ENCODE measurements around the gene CTU2. TPM values are rescaled to one million over a fixed set of nuclear protein-coding genes. Genes with fewer than 3 reads are reported as not detected.
A peak's percentile ranks its signal among the peaks of the same experiment; 100 is the strongest.

CTU2 gene
- total RNA-seq, 1 donor from 2014 or later: 11.2 TPM

DNA sequence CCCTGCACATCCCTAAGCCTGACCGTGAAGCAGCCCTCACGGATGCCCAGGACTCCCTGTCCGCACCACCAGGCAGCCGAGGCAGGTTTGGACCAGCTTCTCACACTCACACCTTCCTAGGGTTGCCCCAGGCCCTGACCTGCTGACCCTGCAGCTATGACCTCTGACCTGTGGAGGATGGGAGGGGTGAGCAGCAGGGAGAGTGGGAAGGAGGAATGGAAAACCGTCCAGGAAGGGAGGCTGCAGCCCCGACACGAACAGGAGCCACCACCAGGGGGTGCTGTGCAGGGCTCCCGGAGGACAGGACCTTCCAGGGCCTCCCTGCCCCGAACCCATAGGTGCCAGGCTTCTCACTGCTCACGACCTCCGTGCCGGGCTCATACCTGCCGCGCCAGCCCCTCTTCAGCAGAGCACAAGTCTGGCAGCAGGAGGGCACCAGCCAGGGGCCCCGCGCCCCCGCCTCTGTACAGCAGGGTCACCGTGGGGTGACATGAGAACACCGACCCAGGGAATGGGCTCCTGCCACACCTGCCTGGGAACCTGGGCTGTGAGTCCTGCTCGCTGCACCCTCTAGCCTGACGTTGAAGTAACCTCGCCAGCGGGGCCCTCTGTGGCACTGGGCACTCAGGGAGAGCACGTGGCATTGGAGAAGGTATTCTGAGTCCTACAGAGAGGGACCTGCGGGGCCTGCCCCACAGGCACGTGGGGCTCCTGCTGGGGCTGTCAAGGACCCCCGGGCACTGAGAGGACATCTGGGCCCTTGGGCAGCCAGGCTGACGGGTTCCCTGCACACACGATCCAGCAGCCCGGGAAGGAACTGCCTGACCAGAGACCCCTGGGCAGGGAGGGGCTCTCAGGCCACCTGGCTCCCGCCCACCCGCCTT, 37.6 kb downstream of the CTU2 start:
- peak; percentile 74 for DNase-seq

DNA sequence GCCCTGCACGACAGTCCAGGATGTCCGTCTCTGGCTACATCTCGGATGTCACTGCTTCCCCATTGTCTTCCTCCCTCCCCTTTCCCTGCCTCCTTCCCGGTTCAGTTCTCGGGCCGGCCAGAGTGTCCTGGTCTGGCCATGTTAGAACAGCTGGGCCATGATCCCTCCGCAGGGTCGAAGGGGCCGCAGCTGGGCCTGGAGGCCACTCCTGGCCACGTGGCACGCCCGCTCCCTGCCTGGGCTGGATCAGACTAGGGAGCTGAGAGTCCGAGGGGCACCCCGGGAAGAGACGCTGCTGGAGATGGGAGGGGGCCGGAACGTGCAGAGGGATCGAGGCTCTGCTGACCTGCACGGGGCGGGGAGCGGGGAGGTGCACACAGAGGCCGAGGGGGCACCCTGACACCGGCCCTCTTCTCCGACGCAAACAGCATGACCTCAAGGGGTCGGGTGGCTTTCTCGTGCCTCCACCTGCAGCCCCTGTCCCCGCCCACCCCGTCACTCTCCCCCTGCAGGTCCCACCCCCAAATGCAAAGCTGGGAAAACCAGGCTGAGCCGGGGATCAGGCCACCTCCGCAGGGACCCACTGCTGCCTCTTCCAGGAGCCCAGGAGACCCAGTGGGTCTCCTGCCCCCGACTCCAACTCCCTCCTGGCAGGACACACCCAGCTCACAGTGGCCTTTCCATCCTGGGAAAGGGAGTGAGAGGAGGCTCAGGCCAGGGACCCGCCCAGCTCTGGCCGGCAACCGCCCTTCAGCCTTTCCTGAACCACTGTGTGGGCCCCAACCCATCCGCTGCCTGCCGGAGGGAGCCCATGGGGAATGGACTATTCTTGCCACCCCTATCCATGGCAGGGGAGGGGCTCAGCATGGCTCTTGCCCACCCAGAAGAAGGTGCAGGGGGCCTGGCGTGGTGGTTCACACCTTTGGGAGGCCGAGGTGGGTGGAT, 38.5 kb downstream of the CTU2 start:
- no peak for DNase-seq

DNA sequence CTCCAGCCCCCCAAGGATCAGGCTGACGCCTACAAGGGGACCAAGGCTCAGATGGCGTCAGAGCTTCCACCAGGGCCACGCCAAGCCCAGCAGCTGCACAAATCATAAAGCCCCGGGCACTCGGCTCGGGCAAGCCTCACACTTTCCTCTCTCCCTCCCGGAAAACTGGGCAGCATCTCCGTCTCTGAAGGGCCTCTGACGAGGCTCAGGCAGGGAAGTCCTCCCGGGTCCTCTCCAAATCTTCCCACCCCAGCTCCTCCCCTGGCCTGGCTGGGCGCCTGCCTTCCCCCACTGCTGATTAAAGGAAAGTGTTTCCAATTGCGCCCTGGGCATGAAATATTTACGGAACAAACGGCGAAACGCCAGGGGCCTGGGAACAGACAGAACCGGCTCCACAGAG, 40.2 kb downstream of the CTU2 start:
- DNase-seq: peak; percentile 94

DNA sequence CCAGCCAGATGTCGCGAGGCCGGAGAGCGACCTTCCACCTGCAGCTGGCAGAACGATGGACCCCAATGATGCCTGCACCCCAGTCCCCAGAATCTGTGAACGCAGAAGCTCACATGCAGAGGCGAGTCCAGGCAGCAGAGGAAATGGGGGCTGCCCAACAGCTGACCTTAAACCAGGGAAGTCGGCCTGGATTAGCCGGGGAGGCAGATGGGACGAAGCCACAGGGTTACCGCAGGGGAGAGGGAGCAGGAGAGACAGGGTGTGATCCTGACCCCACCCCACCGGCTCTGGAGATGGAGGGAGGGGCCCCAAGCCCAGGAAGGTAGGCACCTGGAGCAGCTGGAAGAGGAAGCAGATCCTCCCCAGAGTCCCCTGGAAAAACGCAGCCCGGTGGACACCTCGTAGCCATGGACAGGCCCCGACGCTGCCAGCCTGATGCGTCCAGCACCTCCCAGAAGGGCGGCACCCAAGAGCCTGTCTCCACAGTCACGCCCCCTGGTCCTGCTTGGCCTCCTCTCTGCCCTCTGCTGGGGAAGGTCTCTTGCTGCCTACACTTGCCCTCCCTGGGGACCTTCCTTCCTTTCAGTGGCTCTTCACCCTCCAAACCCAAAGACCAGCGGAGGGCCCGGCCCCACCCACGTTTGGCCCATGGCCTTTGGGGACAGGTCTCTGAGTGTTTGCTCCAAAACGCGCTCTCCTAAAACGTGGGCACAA, 41.4 kb downstream of the CTU2 start:
- no peak for DNase-seq

DNA sequence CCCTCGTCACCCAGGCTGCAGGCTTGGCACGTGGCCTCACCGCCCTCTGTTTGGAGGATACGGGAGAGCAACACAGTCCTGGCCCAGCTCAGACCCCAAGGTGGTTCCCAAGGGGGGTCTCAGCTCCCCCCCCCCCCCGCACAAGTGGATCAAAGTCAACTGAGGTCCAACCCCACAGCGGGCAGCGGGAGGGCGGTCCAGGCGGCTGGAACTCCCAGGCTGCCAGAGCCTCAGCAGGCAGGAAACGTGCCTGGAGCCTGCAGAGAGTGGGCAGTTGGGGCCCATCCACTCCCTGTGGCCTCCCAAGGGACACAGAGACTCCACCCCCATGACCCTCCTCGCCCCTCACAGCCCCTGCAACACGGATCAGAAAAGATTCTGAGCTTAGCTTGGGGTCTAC, 42.1 kb downstream of the CTU2 start:
- DNase-seq: no peak

DNA sequence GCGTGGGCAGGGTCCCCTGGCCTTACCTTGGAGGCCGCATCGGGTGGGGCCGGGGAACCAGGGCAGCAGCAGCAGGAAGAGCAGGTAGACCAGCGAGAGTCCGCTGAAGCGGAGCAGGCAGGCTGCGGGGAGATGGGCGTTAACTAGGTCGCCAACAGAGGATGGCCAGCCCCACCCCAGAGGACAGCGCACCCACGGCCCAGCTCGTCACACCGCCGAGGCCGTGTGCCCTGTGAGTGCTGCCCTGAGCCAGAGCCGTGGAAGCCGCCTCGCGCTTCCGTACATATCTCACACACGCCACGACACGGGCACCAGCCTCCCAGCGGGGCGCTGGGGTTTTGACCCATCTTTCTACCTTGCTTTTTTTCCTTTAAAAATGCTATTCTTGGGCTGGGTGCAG, 43.1 kb downstream of the CTU2 start:
- no peak for DNase-seq

DNA sequence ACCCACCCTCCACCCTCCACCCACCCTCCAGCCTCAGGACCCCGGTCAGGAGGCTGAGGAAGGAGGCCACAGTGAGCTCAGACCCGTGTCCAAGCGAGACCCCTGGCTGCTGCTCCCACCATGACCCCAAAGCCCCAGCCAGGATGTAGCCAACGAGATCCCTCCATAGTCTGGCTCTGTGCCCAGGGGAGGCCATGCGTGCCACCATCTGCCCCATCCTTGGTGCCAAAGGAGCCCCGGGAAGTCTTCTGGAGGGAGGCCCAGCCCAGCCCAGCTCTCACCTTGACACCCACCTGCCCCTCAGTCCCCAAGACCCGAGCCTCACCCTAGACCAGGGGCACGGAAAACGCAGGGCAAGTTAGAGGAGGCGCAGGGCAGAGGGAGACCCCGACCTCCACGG, 44.6 kb downstream of the CTU2 start:
- DNase-seq: no peak

DNA sequence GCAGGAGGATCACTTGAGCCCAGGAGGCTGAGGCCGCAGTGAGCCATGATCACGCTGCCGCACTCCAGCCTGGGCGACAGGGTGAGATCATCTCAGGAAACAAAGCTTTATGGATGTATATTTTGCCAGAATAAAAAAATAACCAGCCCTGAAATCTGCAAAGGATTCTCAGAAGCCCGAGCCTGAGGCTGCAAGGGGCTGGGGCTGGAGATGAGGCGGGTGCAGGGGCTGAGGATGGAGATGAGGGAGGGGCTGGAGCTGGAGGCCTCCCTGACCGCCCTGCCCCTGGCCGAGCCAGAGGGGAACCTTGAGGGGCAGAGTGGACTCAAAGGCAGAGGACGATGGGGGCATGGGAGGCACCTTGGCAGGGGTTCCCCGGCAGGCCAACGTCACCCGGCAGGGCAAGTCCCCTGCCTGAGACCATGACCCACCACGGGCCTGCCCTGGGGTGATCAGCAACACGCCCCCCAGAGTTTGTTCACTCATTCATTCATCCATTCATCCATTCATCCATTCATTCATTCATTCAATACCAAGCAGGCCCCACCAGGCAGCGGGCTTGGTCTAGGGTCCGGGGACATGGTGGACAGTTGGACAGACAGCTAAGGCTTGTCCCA, 46.2 kb downstream of the CTU2 start:
- no peak for DNase-seq

DNA sequence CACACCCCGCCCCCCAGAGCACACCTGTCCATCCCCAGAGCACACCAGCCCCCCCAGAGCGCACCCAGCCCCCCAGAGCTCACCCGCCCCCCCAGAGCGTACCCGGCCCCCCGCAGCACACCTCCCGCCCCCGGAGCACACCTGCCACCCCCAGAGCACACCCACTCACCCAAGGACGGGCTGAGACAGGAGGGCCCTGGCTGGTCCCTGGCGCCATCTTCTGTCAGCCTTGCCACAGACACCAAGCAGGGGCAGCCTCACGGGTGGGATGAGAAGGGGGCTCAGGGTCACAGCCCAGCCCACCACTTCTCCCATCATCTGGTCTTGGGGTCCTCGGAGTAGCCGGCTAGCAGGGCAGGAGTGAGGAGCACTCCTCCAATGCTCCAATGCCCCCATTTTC, 46.9 kb downstream of the CTU2 start:
- DNase-seq: no peak

DNA sequence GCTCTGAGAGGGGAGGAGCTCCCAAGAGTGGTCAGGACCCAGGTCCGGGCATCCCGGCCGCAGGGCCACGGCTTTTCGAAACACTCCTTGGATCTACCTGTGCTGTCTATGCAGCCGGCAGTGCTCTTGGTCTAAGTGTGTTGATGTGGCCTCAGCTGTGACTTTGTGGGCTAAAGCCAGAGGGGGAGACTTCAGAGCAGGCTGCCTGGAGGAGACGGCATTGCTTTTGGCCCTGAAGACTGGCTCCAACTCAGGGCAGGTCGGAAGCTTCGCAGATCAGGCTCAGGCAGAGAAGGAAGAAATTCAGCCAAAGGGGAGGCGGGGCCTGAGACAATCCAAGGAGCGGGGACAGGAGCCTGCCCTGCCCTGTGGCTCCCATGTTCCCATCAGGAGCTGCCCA, 47.3 kb downstream of the CTU2 start:
- no peak for DNase-seq

DNA sequence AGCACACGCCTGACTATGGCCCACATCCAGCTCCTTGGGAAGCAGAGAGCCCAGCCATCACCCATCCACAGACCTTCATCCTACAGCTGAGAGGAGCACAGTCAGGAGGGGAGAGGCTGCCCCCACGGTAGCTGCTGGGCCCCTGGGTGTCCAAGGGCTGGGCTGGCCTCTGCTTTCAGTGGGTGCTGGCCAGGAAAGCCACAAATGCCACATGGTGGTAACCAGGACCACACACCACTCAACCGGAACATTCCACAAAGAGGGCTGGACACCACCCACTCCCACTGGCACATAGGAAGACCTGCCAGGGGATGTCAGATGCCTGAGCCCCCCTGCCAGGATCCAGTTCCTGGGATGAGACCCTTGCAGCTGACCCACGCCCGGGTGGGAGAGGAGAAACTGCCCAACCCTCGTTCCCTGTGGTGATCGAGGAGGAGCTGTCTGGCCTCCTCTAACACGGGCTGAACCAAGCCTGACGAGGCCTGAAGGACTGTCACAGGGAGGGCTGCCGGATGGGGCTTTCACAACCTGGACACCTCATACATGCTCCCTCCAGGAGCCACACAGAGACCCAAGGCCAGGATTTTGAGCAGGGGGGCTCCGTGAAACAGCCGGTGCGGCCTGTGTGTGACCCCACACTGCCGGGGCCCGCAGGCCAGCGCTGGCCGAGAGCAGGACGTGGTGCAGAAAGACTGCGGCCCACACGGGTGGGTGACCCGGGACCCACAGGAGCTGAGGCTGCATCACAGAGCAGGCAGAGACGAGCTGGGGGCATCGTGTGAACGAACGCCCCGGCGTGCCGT, 48.0 kb downstream of the CTU2 start:
- no peak for DNase-seq

DNA sequence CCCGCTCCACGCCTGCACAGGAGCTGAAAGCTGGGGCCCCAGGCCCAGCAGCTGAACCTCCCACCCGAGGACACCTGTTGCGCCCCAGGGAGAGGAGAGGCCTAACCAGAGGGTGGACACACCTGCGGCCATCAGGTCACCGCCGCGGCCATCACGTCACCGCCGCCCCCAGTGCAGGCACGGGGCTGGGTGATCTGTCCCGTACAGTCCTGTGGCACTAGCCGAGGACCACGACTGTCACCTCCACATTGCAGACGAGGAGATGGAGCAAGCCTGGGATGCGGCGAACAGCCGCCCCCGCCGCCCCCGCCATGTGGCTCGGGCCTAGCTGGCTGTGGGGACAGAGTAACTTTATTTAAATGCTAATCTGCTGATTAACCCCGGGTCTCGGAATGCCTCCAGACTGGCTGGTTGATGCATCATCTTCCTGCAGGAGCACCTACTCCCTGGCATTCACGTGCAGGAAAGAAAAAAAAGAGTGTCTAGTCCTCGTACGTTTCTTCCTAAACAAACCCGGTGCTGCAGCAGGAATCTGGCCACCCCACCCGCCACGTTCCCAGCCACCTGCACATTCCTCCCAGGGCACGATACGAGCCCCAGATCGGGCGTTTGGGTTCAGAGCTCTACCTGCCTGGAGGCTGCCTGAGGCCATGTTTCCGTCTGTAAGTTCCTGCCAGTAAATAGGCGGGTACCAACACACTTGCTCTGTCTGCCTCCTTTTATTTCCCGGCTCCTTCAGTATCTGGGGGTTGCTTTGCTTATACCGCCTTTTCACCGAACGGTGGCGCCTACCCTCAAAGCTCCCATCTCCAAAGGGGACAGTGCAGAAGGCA, 48.8 kb downstream of the CTU2 start:
- DNase-seq: peak; percentile 48

DNA sequence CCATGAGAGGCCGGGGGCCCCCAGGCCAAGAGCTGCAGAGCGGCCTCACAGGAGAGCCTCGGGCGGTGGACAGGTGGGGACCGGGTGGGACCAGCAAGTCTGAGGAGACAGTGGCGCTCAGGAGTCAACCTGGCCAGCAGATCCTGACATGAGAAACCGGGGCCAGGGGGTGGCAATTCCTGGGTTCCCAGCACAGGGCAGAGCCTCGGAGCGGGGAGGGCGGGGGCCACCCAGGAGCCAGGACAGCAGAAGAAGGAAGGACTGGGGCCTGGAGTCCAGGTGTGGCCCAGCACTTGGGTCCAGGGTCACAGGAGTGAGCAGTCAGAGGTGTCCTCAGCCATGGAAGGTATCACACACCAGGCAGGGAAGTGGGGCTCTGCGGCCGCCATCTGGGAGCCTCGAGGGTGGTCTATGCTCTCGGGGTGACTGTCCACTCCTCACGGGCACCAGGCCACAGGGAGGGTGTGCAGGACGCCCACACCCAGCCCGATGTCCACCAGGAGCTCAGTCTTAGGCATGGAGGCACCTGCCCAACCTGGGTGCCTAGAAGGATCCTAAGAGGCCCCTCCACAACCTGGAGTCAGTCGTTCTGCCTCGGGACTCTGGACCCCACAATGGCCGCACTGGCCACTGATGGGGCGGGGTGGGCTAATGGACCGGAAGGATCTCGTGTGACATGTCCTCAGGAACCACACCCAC, 49.6 kb downstream of the CTU2 start:
- no peak for DNase-seq

DNA sequence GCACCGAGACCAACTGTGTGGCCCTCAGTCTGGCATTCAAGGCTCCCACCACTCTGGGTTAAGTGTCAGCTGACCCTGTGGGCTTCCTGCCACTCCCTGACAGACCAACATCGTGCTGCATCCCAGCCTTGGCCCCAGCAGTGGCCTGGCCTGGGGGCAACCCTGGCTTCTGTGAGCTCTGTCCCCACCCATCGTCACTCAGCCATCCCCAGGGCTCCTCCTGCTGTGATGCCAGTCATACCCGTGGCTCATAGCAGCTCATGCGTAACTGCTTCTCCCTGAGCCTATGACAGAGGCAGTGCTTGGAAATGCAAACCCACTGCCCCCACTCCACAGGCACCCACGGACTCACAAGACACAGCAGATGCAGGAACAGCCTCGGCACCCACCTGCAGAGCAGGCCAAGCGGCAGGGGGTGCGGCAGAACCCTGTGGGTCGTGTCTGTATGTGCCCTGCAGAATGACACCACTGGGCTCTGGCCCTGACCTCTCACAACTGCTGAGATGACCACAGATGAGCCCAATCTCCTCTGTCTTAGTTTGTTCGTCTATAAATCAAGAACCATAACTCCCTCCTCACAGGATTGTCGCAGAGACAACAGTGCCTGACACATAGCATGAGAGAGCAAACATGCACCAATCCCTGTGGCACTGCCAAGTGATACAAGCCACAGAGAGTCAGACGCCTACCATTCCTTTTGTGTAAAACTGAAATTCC, 52.1 kb downstream of the CTU2 start:
- DNase-seq: no peak

DNA sequence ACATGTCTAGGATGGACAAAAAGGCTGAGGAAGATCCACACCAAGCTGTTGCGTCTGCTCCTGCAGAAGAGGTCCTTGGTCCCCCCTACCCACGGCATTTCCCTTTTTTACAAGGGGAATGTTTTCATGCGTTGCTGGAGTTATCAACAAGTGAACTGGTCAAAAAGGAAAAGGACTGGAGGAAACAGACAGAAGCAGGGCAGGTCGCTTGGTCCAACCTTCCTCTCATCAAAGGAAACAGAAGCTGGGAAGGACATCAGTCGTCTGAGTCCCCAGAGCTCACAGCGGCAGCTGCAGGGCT, 52.6 kb downstream of the CTU2 start:
- no peak for DNase-seq

DNA sequence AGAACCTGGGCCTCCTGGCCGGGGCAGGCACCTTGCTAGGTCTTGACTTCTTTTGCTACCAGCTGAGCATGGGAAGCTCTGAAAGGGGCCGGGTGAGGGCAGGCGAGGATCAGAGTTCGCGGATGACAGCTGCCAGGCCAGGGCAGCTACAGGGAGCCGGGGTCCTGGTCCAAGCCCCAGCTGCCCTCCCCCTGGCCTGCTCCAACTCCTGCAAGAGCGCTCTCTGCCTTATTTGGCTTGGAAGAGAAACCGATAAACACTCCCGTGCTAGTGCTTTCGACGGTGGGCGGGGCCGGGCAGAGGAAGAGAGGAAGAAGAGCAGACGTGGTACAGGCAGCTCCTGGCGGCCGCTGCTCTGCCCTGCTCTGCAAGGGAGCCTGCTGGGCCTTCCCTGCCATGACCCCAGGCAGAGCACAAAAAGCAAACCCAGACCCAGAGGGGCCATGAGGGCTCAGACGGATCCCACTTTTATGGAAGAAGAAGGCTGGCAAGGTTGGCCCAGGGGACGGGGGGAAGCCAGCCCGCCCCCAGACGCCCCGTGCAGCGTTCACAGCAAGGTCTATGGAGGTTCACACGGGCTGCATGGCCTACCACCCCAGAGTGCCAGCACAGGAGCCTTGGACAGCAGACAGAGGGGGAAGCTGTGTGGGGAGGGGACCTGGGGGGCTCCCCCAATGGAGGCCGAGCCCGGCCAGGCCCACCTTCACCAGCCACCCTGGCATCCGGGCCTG, 53.1 kb downstream of the CTU2 start:
- peak; percentile 63 for DNase-seq

DNA sequence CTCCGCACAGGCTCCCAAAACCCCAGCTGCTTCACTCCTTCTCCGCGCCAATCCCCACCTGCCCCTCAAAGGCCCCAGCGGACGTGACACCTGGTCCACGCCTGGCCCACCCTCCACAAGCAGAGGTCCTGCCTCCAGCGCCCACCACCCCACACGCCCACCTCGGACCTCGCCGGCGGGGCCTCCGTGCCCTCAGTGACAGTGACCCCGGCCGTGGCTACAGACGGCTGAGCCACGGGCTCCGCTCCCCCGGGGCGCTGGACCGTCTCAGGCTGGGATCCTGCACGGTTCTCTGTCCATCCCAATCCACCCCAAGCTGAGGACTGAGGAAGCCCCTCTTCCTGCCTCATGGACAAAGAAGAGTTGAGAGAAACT, 53.7 kb downstream of the CTU2 start:
- no peak for DNase-seq

DNA sequence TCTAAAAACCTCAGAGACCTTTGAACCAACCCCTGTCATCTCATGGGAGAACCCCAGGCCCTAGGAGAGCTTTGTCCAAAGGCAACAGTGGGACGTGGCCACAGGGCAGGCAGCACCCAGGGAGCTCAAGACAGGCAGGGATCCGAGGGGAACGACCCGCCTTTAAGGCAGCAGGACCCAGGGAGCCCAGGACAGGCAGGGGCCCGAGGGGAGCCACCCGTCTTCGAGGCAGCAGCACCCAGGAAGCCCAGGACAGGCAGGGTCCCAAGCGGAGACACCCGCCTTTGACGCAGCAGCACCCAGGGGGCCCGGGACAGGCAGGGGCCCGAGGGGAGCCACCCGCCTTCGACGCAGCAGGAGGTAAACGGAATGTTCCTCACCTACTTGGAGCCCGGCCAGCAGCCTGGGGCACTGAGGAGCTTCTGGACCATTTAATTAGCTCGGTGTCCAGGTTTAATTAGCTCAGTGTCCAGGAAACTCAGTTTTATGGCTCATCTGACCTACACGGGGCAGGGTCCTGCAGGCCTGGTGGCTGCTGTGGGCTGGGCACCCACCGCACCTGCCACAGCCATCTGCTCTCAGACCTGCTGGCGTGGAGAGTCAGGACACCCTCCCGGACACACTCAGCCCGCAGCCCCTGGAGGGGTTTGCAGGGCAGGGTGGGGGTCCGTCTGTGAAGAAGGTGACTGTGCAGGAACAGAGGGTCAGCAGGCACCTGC, 54.3 kb downstream of the CTU2 start:
- DNase-seq: no peak
